ENCODE data around the gene ETFA.

DNA sequence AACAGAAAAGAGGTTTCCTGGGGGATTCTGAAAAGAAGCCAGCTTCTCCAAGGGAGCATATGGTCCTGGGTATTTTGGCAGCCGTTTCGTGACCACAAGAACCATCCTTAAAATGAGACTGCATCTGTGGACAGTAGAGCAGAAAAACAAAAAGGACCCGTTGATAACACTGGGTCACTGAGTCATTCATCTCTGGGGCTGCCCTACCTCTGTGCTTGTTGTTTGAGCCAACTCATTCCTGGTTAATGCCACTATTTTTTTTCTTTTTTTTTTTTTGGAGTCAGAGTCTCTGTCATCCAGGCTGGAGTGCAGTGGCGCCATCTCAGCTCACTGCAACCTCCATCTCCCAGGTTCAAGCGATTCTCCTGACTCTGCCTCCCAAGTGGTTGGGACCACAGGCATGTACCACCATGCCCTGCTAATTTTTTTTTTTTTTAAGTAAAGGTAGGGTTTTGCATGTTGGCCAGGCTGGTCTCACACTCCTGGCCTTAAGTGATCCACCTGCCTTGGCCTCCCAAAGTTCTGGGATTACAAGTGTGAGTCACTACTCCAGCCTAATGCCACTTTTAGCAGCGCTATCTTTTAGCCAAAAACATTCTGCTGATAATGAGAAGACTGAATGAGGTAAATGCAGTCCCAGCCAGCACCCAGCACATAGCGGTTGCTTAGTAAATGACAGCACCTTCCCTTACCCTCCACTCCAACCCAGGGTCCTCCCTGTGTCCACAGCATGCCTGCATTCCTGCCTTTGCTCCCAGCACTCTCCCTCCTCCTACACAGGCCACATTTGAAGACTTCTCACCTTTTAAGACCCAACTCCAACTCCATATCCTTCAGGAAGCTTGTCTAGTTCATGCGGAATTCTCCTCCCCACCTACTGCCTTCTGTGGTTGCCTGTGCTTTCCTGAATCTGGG, 16.2 kb upstream of the ETFA start:
- TF ChIP-seq CTCF (IDR thresholded peaks at IDR 0.05; ENCODE audit: low read depth, low read length) (no peak), EZH2phosphoT487 (IDR thresholded peaks at IDR 0.05; ENCODE audit: low read depth) (no peak)
